GM21381 (cell line): ENCODE results near the gene PRR19.

ENCODE experiments used
- ATAC-seq: cut with Tn5 transposase; IDR thresholded peaks from one replicate; pipeline ENCODE4 v1.9.1; 2021; ENCODE audit warnings: mild to moderate bottlenecking, moderate library complexity; ENCODE audit not compliant: unreplicated experiment

The PRR19 gene

DNA sequence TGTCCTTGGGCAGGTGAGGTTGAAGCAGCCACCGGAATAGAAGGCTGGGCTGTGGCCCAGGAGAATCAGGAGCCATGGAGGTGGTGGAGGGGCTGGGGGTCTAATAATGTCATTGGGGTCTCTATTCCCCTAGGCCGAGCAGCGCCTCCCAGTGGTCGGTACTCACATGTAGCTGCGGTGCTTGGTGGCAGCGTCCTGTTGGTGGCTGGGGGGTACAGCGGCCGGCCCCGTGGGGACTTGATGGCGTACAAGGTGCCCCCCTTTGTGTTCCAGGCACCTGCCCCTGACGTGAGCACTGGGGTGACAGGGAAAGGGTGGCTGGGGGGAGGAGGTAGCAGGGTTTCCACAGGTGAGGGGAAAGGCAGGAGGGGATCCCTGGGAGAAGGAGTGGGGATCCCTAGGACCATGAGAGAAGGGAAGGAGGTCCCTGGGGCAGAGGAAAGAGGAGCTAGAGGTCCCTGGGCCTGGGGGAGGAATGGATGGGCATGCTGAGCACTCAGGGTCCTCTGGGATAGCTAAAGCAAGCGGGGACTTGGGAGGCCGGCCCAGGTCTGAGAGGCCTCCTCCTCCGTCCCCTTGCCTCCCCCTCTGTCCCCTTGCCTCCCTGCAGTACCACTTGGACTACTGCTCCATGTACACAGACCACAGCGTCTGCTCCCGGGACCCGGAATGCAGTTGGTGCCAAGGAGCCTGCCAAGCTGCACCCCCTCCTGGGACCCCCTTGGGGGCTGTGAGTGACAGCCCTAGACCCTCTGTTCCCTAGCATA, 41.6 kb downstream of the PRR19 start:
- no peak for ATAC-seq

DNA sequence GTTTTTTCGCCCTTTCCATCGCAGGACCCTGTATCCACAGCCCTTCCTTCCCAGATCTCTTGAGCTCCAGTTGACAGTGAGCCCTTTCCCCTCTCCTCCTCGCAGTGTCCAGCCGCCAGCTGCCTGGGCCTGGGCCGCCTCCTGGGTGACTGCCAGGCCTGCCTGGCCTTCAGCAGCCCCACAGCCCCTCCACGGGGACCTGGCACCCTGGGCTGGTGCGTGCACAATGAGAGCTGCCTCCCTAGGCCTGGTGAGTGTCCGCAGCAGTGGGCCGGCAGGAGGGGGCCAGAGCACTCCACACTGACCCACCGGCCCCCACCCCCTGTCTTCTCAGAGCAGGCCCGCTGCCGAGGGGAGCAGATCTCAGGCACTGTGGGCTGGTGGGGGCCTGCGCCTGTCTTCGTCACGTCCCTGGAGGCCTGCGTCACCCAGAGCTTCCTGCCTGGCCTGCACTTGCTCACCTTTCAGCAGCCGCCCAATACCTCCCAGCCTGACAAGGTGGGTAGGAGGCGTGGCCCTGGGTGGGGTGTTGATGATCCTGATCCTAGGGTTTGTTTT, 42.5 kb downstream of the PRR19 start:
- ATAC-seq = no peak

DNA sequence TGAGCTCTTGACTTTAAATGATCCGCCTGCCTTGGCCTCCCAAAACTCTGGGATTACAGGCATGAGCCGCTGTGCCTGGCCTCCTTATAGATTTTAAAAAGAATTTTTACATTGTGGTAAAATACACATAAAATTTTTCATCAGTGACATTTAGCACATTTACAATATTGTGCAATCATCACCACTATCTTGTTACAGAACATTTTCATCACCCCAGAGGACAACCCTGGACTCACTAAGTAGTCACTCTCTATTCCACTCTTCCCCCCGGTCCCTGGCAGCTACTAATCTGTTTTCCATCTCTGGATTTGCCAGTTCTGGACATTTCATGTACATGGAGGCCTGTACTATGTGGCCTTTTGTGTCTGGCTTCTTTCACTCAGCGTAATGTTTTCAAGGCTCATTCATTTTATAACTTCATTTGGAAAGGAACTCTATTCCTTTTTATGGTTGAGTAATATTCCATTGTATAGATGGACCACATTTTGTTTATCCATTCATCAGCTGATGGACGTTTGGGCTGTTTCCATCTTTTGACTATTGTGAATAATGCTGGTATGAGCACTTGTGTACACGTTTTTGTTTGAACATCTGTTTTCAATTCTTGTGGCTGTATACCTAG, 43.4 kb downstream of the PRR19 start:
- ATAC-seq = no peak

DNA sequence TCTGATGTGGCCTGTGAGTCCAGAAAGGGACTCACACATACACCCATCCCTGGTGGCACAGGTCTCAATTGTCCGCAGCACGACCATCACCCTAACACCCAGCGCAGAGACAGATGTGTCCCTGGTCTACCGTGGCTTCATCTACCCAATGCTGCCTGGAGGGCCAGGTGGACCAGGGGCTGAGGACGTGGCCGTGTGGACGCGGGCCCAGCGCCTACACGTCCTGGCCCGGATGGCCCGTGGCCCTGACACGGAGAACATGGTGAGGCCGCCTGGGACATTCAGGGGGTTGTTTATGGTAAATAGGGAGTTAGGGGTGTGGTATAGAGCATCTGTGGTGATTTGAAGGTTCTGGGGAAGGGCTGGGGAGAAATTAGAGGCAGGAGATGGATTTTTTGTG, 46.3 kb downstream of the PRR19 start:
- no peak for ATAC-seq

DNA sequence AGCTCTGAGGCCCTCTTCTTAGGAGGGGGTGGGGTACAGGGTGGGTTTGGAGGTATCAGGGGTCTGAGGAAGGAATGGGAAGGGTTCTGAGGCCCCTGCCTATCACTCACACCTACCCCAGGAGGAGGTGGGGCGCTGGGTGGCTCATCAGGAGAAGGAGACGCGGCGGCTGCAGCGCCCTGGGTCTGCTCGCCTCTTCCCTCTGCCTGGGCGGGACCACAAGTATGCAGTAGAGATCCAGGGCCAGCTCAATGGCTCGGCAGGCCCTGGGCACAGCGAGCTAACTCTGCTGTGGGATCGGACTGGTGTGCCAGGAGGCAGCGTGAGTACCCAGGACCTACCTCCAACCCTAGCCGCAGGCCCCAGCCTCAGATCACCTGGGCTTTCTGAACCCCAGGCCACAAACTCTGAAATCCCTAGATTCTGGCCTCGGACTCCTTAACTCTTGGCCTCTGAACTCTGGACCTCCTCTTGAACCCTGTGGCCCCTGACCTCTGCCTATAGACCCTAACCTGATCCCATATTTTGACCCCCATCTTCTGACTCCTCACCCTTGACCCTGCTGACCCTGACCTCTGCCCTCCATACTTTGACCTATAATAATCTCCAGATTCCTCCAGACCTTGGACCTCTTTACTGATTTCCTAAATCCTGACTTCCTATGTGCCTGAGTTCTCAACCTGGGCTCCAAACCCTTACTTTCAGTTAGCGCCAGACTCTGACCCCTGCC, 47.6 kb downstream of the PRR19 start:
- ATAC-seq = no peak

DNA sequence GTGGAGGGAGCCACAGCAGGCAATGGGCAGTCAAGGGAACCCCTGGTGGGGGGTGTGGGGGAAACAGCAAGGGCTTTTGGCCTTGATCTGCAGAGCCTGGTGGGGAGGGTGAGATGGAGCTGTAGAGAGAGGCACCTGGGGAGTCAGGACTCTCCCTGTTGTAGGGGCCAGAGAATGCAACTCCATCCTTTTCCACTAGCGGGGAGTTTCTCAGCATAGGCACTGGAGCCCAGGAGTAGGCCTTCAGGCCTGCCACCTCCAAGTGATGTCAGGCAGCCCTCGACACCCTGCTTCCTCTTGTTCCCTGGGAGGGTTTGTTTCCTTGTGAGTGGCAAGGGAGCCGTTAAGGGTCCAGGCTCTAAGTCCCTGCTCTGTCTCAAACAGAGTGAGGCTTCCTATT, 48.5 kb downstream of the PRR19 start:
- ATAC-seq = no peak

DNA sequence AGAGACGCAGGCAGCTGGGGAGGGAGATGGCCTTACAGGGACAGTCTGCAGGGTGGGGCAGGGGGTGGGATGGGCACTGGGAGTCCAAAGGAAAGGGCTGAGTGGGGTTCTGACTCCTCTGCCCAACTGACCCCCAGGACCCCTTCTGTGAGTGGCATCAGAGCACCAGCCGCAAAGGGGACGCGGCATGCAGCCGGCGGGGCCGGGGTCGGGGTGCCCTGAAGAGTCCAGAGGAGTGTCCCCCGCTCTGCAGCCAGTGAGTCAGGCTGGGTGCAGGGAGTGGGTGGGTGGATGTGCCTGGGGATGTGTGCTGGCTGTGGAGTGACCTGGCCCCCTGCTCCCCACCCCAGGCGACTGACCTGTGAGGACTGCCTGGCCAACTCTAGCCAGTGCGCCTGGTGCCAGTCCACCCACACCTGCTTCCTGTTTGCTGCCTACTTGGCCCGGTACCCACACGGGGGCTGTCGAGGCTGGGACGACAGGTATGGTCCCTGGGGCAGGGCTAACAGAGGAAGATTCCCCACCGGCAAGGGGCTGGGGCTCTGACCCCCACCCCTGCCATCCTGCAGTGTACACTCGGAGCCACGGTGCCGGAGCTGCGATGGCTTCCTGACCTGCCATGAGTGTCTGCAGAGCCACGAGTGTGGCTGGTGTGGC, 49.3 kb downstream of the PRR19 start:
- ATAC-seq = no peak

DNA sequence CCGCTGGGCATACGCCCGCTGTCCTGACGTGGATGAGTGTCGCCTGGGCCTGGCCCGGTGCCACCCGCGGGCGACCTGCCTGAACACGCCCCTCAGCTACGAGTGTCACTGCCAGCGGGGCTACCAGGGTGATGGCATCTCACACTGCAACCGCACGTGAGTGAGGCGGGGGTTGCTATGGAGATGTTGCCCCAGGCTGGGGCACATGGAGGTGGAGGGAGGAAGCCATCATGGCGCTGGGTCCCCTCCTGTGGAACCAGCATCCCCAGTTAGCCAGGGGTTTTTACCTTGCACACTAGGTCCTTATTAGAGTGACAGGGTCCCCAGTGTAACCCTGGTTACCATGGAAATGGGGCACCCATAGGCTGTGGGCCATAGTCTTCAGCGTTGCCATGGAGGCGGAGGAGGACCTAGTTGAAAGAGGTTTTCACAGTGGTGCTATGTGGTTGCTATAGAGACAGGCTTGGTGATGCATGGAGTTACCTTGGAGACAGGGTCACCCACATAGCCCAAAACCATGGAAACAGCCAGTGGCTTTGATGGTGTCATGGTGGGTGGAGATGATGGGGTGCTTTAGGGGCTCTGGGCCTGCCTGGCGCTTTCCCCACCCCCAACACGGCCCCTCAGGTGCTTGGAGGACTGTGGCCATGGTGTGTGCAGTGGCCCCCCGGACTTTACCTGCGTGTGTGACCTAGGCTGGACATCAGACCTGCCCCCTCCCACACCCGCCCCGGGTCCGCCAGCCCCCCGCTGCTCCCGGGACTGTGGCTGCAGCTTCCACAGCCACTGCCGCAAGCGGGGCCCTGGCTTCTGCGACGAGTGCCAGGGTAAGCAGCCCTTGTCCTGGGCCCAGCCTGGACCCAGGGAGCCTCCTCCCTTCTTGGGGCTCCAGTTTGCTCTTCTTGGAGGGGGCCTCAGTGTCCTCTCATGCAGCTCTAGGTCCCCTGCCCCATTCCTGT, 50.6 kb downstream of the PRR19 start:
- no peak for ATAC-seq

DNA sequence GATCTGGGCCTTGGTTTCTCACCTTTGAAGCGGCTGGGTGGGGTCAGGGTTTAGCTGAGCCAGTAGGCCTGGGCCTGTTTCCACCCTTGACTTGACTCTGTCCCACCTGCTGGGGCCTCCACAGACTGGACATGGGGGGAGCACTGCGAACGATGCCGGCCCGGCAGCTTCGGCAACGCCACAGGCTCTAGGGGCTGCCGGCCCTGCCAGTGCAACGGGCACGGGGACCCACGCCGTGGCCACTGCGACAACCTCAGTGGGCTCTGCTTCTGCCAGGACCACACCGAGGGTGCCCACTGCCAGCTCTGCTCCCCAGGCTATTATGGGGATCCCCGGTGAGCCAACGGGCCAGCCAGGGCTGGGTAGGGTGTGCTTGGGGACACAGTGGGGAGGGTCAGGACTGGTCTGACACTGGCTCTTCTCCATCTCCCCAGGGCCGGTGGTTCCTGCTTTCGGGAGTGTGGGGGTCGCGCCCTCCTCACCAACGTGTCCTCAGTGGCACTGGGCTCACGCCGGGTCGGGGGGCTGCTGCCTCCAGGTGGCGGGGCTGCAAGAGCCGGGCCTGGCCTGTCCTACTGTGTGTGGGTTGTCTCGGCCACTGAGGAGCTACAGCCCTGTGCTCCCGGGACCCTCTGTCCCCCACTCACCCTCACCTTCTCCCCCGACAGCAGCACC, 51.5 kb downstream of the PRR19 start:
- ATAC-seq = no peak

DNA sequence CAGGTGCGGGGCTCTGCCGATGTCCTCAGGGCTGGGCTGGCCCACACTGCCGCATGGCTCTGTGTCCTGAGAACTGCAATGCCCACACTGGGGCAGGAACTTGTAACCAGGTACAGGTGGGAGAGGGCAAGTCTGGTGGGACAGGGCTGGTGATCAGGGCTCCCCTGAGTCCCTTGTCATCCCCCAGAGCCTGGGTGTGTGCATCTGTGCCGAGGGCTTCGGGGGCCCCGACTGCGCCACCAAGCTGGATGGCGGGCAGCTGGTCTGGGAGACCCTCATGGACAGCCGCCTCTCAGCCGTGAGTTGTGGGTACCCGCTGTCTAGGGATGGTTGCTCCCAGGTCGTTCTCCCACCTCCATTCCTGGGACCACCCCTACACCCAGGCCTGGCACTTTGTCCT, 54.0 kb downstream of the PRR19 start:
- ATAC-seq = no peak

DNA sequence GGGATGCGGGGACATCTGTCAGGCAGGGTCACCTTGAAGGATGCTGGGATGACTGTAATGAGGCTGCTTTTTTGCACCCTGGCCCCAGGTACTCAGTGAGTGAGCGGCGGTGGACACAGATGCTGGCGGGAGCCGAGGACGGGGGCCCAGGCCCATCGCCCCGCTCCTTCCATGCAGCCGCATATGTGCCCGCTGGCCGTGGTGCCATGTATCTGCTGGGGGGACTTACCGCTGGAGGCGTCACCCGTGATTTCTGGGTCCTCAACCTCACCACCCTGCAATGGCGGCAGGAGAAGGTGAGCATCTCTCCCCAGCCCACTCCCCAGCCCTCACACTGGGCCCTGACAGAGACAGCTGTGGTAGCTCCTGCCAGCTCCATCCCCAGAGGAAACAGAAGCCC, 54.8 kb downstream of the PRR19 start:
- ATAC-seq = no peak

DNA sequence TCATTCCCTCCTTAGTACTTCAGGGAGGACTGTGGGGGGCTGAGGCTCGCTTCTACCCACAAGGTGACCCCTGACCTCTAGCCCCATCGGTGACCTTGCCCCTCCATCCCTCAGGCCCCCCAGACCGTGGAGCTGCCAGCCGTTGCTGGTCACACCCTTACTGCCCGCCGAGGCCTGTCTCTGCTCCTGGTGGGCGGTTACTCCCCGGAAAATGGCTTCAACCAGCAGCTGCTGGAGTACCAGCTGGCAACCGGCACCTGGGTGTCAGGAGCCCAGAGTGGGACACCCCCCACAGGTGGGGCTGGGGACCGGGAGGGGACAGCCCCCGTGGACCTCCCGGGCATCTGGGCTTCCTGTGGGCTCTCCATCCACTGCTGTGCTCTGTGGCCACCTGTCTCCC, 55.4 kb downstream of the PRR19 start:
- ATAC-seq = no peak
